Pulmonary artery endothelial cell (primary cell): ENCODE data around the gene CTSW. TPM values are rescaled to one million over a fixed set of nuclear protein-coding genes. Genes with fewer than 3 reads are reported as not detected.
"Not testable (repeated sequence)": the region's sequence is repeated elsewhere in the genome, so short reads cannot be mapped to it uniquely, and the experiment has no call there.

ENCODE experiments used
- DNase-seq: peaks from one replicate; pipeline ENCODE4 v3.0.0-alpha.2; 2011; ENCODE audit warnings: low read depth, low spot score
- total RNA-seq: library from RNA; depleted of rRNA; stranded (reverse); fragments of >200 nt; gene quantifications from 2 replicates; pipeline ENCODE4 v1.2.3, GENCODE V29; 2014

Gene CTSW
- 0.07 TPM in 1 of 2 replicates, not detected in the other for total RNA-seq

DNA sequence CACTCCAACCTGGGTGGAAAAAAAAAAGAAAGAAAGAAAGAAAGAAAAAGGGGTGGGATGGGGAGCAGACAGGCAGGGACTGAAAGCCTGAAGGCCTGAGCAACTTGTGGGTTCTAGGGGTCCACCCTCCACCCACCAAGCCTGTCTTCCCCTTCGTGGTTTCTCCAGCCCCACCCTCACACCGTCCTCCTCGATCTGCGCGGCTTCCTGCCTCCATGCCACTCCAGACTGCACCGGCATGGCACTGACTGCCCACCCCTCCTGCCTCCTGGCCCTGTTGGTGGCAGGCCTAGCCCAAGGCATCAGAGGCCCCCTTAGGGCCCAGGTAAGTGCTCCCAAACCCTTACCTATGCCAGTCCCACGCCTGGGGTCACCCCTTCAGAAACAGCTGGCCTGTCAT lies at the start of gene CTSW:
TSS of gene CTSW (plus strand) at position 221 of the 400 bp plus-strand sequence. CDS start at position 239, 18 bp downstream.
- no peak for DNase-seq

GRCh38 chr11:65832231-65832630 lies 47.4 kb upstream of the CTSW start:
- DNase-seq = not testable (repeated sequence)

DNA sequence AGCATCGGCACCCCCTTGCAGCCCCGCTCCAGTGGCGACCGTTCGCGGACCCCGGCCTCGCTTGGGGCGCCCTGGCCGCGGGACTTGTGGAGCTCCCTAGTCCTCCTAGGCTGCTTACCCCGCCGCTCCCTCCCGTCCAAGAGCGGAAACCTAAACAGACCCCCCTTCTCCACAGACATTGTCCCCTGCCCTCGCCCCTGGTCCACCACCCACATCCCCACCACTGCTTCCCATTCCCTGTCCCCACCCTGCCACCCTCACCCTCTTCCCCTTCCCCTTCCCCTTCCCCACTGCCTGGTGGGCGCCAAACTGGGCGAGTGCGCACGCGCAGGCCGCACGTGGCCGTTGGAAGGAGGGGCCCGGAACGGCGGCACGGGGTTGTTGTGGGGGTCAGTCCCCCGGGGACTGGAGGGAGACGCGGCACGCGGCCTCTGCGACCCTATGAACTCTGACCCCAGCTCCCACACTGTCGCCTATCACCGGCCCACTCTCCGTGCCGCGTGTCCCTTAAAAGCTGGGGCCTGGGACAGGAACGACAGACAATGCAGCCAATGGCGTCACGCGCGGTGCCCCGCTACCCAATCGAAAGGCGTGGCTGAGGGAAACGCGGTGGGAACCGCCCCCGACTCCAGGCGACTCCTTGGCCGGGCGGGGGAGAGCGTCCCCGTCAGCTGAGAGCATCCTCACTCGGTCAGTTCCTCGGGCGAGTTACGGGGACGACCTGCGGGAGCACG lies 46.2 kb upstream of the CTSW start, which contains the start of gene SNX32:
TSS of gene SNX32 (plus strand) at position 667 of the 734 bp plus-strand sequence. CDS start 103 bp downstream, outside the sequence.
- DNase-seq = peak; percentile 75

DNA sequence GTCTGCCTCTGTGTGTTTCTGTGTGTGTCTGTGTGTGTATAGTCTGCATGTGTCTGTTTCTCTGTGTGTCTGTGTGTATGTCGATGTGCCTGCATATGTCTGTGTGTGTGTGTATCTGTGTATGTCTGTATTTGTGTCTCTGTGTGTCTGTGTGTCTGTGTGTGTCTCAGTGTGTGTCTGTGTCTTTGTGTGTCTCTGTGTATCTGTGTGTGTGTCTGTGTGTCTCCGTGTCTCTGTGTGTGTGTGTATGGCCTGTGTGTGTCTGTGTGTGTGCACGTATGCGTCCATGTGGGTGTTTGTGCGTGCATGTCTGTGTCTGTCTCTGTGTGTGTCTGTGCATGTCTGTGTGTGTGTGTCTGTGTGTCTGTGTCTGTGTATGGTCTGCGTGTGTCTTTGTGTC lies 45.4 kb upstream of the CTSW start:
- DNase-seq = no peak

DNA sequence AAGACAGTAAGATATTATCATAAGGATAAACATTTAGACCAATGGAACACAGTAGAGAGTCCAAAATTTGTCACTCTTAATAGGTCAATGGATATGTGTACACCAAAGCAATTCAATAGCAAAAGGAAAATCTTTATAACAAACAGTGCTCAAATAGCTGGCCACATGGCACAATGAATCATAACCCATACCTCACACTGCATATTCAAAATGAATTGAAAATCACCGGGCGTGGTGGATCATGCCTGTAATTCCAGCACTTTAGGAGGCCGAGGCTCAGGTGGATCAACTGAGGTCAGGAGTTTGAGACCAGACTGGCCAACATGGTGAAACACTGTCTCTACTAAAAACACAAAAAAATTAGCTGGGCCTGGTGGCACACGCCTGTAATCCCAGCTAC lies 37.5 kb upstream of the CTSW start:
- no peak for DNase-seq

- no peak for DNase-seq
These were observed 35.8 kb upstream of the CTSW start for GRCh38 chr11:65843811-65844210.

DNA sequence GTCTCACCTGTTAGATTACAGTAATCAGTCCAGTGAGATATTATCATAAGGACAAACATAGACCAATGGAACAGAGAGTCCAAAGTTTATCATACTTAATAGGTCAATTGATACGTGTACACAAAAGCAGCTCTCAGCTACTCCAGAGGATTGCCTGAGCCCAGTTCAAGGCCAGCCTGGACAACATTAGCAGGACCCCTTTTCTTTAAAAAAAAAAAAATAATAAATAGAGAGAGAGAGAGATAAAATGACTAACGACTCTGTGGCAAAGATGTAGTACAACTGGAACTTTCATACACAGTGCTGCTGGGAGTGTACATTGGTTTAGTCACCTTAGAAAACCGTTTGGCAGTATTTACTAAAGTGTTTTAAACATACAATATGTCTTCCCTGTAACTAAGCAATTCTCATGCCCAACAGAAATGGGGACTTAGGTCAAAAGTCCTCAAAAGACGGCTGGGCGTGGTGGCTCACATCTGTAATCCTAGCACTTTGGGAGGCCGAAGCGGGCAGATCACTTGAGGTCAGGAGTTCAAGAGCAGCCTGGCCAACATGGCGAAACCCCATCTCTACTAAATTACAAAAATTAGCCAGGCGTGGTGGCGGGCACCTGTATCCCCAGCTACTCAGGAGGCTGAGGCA lies 35.3 kb upstream of the CTSW start:
- DNase-seq = no peak

GRCh38 chr11:65847746-65848145 lies 31.9 kb upstream of the CTSW start:
- no peak for DNase-seq

DNA sequence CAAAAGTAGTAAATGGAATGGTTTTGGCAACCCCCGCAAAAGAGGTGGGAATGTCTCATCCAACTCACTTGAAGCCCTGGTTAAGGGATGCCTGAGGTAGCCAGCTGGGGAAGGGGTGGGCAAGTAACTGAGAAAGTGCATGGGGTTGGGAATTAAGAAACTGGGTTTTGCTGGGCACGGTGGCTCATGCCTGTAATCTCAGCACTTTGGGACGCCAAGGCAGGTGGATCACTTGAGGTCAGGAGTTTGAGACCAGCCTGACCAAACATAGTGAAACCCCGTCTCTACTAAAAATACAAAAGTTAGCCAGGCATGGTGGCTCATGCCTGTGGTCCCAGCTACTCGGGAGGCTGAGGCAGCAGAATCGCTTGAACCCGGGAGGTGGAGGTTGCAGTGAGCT lies 30.9 kb upstream of the CTSW start:
- DNase-seq = not testable (repeated sequence)

DNA sequence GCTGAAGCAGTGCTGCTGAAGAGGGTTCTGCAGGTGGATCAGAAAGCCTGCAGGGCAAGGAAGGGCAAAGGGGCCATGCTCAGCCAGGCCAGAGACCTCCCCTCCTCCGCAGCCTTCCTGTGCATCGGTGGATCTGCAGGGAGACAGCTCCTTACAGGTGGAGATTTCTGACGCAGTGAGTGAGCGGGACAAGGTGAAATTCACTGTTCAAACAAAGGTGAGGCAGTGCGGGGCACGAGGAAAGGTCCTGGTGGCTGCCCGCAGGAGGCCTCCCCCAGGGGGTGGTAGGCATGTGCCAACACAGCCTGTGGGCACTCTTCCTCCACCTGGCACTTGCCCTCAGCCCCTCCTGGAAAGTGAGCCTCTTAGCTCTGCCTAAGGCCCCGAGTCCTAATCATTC lies 30.3 kb upstream of the CTSW start:
- DNase-seq = no peak

DNA sequence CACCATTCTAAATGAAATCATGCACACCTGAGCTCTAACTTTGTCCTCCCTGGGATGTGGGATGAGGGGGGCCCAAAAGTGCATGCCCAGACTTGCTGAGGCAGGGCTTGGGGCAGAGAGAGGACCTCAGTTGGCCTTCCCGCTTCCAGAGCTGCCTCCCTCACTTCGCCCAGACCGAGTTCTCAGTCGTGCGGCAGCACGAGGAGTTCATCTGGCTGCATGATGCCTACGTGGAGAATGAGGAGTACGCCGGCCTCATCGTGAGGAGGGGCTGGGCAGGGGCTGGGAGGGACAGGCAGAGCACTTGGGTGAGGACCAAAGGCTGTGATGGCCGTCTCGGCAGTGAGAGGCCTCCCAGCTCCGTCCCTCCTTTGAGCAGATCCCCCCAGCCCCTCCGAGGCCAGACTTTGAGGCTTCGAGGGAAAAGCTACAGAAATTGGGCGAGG lies 29.8 kb upstream of the CTSW start:
- no peak for DNase-seq

DNA sequence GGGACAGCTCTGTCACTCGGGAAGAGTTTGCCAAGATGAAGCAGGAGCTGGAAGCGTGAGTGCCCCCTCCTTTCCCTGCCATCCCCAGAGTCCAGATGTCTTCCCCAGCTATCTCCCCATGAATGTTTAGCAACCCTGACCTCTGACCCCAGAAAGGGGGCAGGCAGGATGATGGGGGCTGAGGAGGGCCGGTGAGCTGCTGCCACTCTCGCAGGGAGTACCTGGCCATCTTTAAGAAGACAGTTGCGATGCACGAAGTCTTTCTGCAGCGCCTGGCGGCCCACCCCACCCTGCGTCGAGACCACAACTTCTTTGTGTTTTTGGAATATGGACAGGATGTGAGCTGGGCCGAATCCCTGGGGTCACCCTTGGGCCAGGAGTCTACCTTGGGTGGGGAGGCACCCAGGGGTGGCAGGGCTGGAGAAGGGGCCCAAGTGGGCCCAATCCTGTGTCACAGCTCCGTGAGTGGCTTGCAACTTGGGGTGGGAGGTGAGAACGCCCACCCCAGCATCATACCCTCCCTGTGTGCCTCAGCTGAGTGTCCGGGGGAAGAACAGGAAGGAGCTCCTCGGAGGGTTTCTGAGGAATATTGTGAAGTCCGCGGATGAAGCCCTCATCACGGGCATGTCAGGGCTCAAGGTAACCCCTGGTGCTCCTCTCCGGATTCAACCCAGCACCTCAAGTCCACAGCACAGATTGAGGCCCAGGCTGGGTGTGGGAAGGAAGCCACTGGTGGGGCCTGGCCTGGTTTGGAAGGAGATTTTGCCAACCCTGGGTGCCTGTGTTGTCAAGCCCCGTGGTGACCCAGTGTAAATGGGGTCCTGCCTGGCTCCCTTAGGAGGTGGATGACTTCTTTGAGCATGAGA lies 29.2 kb upstream of the CTSW start:
- no peak for DNase-seq

- DNase-seq = no peak
These were observed 28.5 kb upstream of the CTSW start for GRCh38 chr11:65851083-65851579.

DNA sequence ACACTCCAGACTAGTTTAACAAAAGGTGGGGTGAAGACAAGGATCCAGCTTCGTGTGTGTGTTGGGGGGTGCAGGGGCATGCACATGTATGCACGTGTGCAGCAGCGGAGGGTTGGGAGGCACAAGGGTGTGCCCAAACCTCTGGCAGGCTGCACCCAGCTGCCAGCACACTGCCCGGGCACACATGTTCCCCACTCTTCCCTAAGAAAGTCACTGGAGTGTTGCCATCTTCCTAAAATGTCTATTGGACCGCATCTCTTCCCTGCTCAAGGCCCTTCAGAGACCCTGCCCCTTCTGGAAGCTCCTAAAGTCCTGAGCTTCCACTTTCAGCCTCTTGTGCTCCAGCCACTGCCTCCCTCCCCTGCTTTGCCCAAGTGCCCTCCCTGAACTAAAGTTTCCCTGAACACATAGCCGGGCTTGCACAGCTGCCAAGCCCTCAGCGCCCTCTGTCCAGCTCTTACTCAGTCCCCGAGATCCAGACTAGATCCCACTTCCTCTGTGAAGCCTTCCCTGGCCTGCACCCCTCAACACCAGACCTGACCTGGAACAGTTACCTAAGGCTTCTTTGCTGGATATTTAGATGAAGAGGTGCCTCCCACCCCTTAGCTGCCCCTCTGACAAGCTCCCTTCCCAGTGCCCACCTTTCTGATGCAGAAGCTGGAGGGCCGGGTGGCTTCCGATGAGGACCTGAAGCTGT lies 27.7 kb upstream of the CTSW start:
- no peak for DNase-seq

DNA sequence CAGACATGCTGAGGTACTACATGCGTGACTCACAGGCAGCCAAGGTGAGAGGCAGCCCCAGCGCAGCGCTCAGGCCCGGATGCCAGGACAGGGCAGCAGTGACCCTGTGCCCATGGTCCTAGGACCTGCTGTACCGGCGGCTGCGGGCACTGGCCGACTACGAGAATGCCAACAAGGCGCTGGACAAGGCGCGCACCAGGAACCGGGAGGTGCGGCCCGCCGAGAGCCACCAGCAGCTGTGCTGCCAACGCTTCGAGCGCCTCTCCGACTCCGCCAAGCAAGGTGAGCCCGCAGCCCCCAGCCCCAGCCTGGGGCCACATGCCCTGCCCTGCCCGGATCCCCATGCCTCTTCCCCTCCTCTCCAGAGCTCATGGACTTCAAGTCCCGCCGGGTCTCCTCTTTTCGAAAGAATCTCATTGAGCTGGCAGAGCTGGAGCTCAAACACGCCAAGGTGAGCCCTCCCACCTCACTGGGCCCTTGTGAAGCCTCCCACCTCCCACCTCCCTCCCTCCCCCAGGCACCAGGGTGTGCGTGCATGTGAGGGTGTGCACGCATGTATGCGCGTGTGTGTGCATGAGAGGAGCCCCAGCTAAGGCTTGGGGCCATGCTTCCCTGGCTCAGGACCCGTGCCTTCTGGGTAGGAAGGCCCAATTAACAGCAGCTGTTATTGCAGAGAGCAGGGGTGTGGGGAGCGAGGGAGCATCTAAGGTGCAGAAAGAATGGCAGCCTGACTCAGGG lies 27.0 kb upstream of the CTSW start:
- no peak for DNase-seq

GRCh38 chr11:65853246-65853979 lies 26.2 kb upstream of the CTSW start:
- DNase-seq = no peak

DNA sequence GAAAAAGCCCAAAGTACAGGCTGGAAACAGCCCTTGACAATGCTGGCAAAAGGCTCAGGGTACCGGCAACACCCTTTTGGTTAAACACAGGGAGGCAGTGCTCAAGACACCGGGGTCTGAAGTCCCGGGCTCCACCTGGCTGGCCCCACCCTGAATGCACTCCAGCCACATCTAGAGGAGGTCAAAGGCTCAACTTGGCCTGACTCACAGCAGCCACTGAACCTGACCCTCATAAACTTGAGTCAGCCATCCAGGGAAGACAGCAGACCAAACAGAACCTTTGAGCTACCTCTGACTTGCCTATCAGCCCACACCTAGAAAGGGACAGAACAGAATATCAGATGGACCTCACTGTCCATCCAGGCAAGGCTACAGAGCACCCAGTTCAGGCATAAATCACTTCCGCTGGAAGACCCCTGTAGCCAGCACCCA lies 25.5 kb upstream of the CTSW start:
- no peak for DNase-seq

DNA sequence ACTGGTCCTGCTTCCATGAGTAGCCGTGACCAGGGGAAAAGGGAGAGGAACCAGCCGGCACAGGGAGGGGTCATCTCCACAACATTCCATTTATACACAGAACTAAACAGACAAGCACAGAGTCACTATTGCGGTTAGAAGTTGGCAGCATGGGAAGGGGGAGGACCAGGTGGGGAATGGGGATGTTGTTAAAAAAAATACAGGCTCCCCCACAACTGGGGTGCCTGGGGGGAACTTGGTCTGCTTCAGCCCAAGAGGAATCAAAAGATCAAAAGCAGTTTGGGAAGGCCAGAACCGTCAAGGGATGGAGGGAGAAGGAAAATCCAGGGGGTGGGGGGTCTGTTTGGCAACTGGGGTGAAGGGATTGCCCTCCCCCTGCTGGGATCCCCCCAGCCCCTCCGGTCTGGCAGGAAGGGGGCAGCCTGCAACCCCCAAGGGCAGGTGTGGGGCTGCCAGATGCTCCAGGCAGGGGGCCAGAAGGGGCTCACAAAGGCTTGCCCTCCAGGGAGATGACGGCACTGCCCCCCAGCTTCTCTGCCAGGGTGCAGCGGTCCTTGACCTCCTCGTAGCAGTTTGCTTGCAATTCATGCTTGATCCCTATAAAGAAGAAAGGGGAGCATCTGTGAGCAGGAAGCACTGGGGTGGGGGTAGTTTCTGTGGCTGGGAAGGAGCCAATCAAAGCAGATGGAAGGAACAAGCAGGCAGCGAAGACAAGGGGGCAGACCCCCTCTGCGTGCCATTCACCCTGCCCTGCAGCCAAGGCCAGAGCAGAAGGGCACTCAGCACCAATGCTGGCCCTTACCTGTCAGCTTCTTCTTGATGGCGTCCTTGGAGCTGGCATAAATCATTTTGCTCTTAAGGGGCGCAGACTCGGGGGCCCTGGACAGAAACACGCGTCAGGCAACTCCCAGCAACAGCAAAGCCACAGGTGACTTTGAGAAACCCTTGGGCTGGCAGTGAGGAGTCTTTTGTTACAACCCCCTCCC lies 24.5 kb upstream of the CTSW start:
- DNase-seq = no peak
